Sciatic nerve (tissue), 2 donors: ENCODE data around the gene PRKAG2. TPM values are rescaled to one million over a fixed set of nuclear protein-coding genes. Genes with fewer than 3 reads are reported as not detected.
"Not testable (repeated sequence)": the region's sequence is repeated elsewhere in the genome, so short reads cannot be mapped to it uniquely, and the experiment has no call there.

Experiments
- ATAC-seq: fragments of 200-7000 bp; cut with Tn5 transposase; one replicate; pipeline ENCODE4 v1.9.1; 2020; ENCODE audit warnings: mild to moderate bottlenecking, moderate library complexity
- DNase-seq: peaks from one replicate; pipeline ENCODE4 v3.0.0-alpha.2; 2020; ENCODE audit warnings: low spot score
- intact Hi-C: fragments of 100-400 bp; cut with DNase I; formaldehyde crosslinking; loops from one replicate; pipeline ENCODE4 v1.14.2; 2022
- total RNA-seq: library from RNA; stranded (reverse); fragmentation: NEBNext Ultra II Directional; extraction: Animal tissue kit (Norgen Biotek cat#: 25700); gene quantifications from one replicate; pipeline ENCODE4 v1.2.1, GENCODE V29; 2021
- donor health status: DM: no; HTN: no; CAD: no.
- donor health status: DM: no; HTN: no; CAD: no.

The PRKAG2 gene
- total RNA-seq: 31.5 TPM

DNA sequence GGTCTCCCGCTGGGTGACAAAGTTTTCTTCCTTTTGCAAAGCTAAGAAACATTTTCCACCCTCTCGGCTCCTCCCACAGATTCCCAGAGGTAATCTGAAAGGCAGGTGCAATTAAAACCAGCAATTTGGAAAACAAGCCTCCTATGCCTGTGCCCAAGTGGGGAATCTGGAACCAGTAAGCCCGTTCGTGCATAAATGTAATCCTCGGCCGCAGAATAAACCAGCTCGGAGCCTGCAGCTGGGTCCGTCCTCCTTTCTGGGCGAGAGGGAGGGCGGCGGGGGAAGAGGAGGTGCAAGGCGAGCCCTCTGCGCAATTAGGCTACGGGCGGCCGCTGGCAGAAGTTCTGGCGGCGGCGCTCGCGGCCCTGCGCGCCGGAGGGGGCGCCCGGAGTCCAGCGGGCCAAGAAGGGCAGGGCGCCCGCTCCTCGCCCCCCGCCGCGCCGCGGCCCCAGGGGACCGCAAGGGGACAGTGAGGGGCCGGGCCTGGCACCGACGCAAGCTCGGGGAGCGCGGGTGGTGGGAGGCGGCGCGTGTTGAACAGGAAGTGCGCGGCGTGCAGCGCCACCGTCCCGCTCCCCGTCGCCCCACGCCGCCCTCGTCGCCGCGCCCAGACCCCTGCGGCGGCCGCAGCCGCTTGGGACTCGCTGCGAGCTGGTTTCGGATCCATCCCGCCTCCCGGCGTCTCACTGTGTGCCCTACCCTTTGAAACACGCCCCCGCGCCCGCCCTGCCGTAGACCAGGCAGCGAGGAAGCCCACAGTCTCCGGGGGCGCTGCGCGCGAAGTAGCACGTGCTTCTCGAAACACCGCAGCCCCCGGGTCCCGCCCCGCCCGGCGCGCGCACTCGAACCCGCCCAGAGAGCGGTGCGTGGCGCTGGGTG lies at the start of gene PRKAG2:
Gene PRKAG2 (minus strand): TSS at position 217 of the 879 bp plus-strand sequence. CDS start 495 bp downstream, outside the sequence.
- DNase-seq: peak; percentile 86
- peak; percentile 47 for ATAC-seq
- intact Hi-C loops: no loop called here

DNA sequence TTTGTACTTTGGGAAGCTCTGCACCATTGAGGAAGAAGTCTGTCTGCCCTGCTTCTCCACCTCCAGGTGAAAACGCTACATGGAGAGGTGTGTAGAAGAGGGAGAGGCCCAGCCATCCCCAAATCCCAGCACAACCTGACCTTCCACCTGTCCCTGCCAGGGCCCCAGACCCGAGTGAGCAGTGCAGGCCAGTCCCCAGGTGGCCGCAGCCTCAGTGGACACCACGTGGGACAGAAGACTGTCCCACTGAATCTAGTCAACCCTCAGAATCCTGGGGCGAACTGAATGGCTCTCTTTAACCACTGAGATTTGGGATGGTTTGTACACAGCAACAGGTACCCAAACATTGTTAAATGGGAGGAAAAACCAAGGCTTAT lies 49.4 kb upstream of the PRKAG2 start:
- DNase-seq (no peak), ATAC-seq (no peak)
- intact Hi-C loops: no loop called here

- intact Hi-C loops: no loop called here
- DNase-seq (no peak), ATAC-seq (peak; percentile 35)
These were observed 48.8 kb upstream of the PRKAG2 start for GRCh38 chr7:151925446-151926335.

- intact Hi-C loops: no loop called here
- ATAC-seq: no peak
These were observed 47.6 kb upstream of the PRKAG2 start for GRCh38 chr7:151924508-151924907.

DNA sequence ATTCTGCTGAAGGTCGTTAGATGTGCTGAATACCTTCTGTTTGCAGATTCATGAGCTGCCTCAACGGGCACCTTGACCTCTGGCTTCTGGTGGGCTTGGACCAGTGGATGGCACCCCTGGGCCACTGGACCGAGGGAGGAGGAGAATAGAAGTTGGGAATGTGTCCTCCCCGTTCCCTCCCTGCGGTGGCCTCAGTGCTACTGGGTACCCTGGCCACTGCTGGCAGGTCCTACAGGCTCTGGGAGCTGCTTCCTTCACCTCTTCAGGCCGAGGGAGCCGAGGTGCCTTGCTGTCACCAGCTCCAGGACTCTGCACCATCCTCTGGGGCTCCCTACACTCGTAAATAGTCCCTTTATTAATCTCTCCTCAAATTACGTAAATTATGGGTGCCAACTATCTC lies 47.1 kb upstream of the PRKAG2 start:
- ATAC-seq (no peak), DNase-seq (no peak)
- intact Hi-C loops: no loop called here

More at GRCh38 chr7:151924508-151924907, 47.6 kb upstream of the PRKAG2 start:
- DNase-seq: no peak

- intact Hi-C loops: no loop called here
- DNase-seq (no peak), ATAC-seq (peak; percentile 70)
These were observed 46.4 kb upstream of the PRKAG2 start for GRCh38 chr7:151923097-151923876.

GRCh38 chr7:151921451-151921850 lies 44.5 kb upstream of the PRKAG2 start:
- ATAC-seq (no peak), DNase-seq (no peak)
- intact Hi-C loops: no loop called here

- intact Hi-C loops: no loop called here
- ATAC-seq (no peak), DNase-seq (no peak)
These were observed 43.6 kb upstream of the PRKAG2 start for GRCh38 chr7:151920488-151920887.

DNA sequence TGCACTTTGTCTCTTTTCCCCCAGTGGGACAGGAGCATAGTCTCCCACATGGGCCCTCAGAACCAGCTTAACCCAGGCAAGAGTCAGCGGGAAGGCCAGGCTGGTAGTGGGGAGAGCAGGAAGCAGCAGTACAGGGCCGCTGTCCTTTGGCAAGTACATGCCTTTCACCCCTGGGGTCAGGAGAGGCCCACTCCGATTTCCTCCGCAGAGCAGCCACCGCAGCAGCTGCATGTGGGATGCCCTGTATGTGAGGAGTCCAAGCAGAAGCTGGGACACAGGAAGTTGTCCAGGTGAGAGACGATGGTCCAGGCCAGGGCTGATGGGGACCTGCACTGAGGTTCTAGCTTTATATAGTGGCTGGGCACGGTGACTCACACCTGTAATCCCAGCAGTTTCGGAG lies 42.7 kb upstream of the PRKAG2 start:
- intact Hi-C loops: loop anchor here (1.0 kb wide), 1 partner anchor 33 kb away; no protein-coding TSS in a partner anchor
- no peak for DNase-seq

DNA sequence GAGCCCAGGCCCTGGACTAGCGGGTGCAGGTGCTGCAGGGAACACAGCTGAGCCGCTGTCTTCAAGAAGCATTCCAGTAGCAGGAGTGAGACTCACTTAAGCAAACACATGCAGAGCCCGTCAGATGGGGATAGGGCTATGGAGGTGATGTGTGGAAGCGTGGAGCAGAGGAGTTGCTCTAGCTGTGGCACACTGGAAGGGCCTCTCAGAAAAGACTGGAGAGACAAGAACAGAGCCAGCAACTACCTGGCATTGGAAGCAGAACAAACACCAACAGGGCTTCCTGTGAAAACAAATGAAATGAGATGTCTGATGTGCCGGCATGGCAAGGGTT lies 41.6 kb upstream of the PRKAG2 start:
- ATAC-seq (no peak), DNase-seq (no peak)
- intact Hi-C loops: no loop called here

More for the DNA sequence above, 42.7 kb upstream of the PRKAG2 start:
- no peak for ATAC-seq

GRCh38 chr7:151917791-151918509 lies 41.0 kb upstream of the PRKAG2 start:
- intact Hi-C loops: no loop called here
- DNase-seq (no peak), ATAC-seq (peak; percentile 78)

DNA sequence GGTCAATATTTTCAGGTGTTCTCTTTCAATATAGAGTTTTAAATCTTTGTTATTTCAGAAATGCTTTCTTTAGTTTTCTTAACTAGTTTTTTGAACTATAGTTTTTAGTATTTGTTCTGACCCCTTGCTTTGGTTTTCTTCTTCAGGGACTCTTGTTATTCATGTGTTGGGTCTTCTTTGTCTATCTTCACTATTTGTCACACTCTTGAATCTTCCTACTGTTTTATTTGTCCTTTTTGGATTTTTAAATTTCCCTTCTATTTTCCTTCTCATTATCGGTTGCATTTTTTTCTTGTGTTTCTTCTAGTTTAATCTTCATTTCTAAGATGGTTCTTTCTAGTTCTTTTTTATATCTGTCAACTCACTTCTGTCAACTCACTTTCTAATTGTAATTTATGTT lies 37.1 kb upstream of the PRKAG2 start:
- intact Hi-C loops: no loop called here
- no peak for ATAC-seq
- DNase-seq: no peak

DNA sequence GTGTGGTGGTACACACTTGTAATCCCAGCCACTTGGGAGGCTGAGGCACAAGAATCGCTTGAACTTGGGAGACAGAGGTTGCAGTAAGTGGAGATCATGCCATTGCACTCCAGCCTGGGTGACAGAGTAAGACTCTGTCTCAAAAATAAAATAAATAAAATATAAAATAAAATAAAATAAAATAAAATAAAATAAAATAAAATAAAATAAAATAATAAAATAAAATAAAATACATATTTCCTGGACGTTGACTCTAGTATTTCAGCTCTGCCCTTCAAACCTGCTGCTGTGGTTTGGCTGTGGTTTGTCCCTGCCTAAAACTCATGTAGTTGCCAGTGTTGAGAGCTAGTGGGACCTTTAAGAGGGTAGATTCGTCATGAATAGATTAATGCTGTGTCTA lies 33.7 kb upstream of the PRKAG2 start:
- ATAC-seq, DNase-seq, intact Hi-C loops: not testable (repeated sequence)

GRCh38 chr7:151907115-151907514 lies 30.2 kb upstream of the PRKAG2 start:
- intact Hi-C loops, DNase-seq, ATAC-seq: not testable (repeated sequence)

- no peak for ATAC-seq
- intact Hi-C loops: no loop called here
- DNase-seq: no peak
These were observed 28.9 kb upstream of the PRKAG2 start for GRCh38 chr7:151905766-151906165.

GRCh38 chr7:151905353-151905752 lies 28.4 kb upstream of the PRKAG2 start:
- intact Hi-C loops: no loop called here
- DNase-seq: no peak
- ATAC-seq: no peak

DNA sequence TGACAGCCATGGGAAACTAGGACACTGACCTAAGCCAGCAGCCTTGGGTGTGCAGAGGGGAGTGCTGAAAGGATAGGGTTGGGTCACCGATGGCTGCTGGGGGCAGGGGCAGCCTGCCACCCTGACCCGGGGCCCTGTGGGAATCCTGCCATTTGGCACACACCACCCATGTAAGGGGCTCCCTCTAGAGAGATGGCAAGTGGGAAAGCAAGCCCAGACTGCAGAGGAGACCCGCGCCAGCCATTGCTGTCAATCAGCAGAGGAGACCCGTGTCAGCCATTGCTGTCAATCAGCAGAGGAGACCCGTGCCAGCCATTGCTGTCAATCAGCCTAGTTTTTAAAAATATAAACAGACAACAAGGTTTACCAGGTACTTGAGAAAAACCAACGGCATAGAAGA lies 27.4 kb upstream of the PRKAG2 start:
- intact Hi-C loops: no loop called here
- DNase-seq (no peak), ATAC-seq (no peak)

- no peak for ATAC-seq
- intact Hi-C loops: no loop called here
- DNase-seq: no peak
These were observed 26.5 kb upstream of the PRKAG2 start for GRCh38 chr7:151903249-151904032.
